Embryonic facial prominence (tissue), 1 donor: ENCODE data around the gene HSD11B1.

Experiments
- DNase-seq: peaks from one replicate; pipeline ENCODE4 v3.0.0-alpha.2; 2016; ENCODE audit errors: extremely low spot score

HSD11B1 gene

GRCh38 chr1:209755926-209756614, 51.4 kb downstream of the HSD11B1 start, which contains the start of gene TRAF3IP3:
Gene TRAF3IP3, plus strand, starts transcription at chr1:209756053. Its CDS starts 3,987 bp downstream, at chr1:209760040.
- DNase-seq, result no peak

DNA sequence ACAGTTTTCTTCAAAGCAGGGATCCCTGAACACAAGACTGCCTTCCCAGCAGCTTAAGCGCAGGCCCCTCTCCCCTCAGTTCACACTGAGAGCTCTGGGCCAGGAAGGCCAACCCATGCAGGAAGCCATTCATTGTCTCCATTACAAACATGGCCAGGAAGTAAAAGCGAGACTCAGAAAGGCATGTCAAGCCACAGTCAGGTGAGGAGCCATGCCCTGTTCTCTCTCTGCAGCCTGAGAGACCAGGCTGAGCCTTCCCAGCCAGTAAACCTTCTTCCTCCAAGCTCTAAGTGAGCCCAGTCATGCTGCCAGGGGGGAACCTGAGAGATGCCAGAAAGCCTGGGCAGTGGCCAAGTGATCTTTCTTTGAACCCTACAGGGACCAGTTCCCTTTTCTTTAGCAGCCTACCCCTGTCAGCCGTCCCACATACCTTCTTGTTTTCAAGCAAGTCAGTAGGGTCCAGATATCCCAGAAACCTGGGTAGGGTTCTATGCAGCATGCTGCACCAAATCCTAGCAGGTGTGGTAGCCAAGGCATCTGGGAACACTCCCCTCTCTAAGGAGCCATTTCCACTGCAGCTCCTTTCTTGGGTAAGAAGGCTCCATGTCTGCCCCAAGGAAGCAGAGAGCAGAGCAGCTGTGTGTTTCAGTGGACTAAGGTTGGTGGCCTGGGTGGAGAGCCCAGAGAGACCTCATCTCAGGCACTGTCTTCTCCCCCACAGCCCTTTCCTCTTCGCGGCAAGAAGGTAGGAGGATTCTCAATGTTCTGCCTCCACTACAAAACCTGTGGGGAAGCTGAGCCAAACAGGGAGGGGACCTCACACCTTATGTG, 52.2 kb downstream of the HSD11B1 start:
- DNase-seq, result no peak

GRCh38 chr1:209758400-209758799, 53.8 kb downstream of the HSD11B1 start:
- no peak for DNase-seq

DNA sequence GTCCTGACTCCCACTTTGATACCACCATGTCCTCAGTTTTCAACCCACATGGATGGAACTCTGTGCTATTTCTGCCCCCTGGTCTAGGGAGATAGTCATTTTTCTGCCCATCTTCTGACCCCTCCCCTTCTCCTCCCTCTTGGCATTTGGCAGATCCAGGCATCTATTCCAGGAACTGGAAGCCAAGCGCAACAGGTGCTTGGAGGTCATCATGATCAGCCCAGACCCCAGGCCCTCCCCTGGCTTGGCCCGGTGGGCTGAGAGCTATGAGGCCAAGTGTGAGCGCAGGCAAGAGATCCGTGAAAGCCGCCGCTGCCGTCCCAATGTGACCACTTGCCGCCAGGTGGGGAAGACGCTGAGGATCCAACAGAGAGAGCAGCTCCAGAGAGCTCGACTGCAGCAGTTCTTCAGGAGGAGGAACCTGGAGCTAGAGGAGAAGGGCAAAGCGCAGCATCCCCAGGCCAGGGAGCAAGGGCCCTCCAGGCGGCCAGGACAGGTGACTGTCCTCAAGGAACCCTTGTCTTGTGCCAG, 55.2 kb downstream of the HSD11B1 start:
- no peak for DNase-seq

DNA sequence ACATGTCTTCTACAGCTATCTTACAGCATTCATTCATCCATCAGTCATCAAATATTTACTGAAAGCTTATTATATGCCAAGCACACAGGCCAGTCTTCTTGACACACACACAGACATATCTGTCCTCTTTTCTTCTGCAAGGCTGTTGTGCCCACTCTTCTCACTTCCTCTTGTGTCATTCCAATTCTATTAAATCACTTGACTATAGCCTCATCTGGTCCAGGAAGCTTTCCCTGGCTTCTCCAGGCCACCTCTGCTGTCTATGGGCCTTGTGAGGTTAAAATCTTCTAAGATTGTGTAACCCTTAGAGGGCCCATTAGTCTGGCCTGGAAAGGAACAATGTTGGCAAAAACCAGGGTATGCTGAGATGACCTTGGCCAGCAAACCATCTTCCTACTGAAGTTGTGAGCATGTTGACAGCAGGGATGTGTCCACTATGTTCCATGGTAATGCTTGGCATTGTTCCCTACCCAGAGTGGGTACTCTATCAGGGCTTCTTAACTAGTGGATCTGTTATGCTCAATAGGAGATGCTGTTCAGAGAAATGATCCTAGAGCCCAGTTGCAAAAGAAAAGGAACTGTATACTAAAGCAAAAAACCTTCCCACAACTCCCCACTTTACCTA, 56.5 kb downstream of the HSD11B1 start:
- no peak for DNase-seq

GRCh38 chr1:209766051-209766450, 61.4 kb downstream of the HSD11B1 start:
- DNase-seq, result no peak

DNA sequence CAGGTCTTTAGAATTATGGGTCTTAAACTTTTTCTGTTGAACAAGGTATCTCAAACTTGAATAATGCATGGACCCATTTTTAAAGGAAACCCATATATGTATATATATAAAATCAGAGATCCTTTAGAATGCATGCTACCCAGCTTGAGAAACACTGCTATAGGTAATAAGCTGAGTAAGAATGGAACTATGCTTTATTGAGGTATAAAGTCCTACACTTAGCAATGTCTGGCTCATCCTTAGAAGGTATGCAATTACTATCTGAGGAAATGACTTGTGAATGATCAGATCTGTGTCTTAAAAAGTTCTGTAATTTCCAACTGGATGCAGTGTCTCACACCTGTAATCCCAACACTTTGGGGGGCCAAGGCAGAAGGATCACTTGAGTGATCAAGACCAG, 62.5 kb downstream of the HSD11B1 start:
- DNase-seq, result no peak

GRCh38 chr1:209767706-209768105, 63.1 kb downstream of the HSD11B1 start:
- DNase-seq, result no peak

GRCh38 chr1:209768354-209768774, 63.7 kb downstream of the HSD11B1 start:
- DNase-seq, result no peak

DNA sequence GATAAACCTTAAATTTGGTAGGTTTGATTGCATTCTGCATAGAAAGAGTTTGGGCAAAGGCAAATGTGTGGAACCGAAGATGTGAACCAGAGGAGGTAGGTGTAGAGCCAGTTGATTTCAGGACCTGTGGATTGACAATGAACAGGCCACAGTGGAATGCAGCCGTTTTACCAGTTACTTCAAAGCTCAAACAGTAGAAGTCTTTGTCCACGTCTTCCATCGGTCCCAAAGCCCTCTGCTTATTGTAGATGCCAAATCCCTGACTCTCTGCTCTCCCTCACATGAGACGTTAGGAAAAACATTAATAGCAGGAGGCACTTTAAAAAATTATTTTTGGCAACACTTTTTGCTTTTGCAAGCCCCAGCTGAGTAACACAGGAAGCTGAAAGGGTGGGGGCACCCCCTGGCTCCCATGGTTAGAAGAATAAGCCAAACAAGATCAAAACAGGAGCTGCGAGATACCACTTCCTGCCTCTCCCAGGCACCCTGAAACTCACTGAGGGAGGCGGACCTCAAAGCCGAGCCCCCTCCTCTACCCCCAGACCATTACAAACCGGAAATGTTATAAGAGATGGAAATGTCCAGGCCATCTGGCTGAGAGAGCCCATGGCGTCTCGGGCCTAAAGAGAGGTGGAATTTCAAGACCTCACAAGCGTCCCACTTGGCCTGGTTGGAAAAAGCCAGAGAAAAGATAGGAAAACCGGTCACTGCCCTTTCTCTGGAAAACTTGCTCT, 64.7 kb downstream of the HSD11B1 start:
- no peak for DNase-seq

- no peak for DNase-seq
Measured at GRCh38 chr1:209769971-209770370, 65.3 kb downstream of the HSD11B1 start.

DNA sequence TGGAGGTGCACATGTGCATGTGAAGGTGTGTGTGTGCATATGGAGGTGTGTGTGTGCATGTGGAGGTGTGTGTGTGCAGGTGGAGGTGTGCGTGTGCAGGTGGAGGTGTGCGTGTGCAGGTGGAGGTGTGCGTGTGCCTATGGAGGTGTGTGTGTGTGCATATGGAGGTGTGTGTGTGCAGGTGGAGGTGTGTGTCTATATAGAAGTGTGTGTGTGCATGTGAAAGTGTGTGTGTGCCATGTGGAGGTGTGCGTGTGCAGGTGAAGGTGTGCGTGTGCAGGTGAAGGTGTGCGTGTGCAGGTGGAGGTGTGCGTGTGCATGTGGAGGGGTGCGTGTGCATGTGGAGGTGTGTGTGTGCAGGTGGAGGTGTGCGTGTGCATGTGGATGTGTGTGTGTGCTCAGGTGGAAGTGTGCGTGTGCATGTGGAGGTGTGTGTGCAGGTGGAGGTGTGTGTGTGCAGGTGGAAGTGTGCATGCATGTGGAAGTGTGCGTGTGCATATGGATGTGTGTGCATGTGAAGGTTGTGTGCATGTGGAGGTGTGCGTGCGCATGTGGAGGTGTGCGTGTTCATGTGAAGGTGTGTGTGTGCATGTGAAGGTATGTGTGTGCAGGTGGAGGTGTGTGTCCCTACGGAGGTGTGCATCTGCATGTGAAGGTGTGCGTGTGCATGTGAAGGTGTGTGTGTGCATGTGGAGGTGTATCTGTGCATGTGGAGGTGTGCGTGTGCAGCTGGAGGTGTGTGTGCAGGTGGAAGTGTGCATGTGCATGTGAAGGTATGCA, 66.2 kb downstream of the HSD11B1 start:
- DNase-seq, result no peak

DNA sequence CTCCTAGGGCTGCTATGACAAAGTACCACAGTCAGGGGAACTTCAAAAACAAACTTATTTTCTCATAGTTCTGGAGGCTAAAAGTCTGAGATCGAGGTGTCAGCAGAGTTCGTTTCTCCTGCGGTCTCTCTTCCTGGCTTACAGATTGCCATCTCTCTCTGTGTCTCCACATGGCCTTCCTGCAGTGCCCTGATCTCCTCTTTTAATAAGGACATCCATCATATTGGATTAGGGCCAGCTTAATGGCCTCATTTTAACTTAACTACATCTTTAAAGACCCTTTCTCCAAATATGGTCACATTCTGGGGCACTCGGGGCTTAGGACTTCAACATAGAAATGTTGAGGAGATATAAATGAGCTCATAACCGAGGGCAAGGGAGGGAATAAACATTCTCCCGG, 67.5 kb downstream of the HSD11B1 start:
- no peak for DNase-seq

GRCh38 chr1:209774592-209774991, 69.9 kb downstream of the HSD11B1 start:
- DNase-seq, result no peak

DNA sequence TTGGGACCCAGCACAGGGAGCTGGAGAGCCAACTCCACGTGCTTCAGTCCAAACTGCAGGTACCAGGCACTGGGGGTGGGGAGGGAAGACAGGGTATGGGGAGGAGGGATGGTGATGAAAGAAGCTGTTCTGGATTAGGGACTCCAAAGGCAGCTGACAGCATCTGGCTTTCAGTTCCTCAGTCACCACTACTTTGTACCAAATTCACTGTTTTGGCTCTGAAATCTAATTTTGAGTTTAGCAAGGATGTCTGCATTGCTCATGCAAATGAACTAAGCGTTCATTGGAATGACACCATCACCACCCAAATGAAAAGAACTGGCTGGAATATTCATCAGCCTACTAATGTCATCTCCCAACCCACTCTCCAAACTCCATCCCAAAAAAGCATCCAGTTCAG, 71.0 kb downstream of the HSD11B1 start:
- DNase-seq, result no peak

GRCh38 chr1:209777587-209777986, 72.9 kb downstream of the HSD11B1 start:
- no peak for DNase-seq

DNA sequence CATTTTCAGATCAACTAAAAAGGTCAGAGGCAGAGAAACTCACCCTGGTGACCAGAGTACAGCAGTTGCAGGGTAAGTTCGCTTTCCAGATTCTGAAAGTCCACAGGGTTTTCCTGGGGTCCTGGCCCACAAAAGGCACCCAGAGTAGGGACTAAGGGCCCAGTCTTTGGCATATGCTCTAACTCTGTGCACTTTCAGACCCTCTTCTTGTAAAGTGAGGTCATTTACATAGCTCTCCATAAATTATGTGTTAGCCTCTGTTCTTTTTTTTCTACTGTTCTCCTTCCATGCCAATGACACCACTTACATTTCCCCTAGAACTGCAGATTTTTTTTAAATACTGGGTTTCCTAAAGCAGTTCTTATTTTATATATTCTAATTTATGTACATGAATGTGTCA, 73.5 kb downstream of the HSD11B1 start:
- DNase-seq, result no peak

GRCh38 chr1:209780268-209780667, 75.6 kb downstream of the HSD11B1 start:
- no peak for DNase-seq

- no peak for DNase-seq
Measured at GRCh38 chr1:209783386-209783785, 78.7 kb downstream of the HSD11B1 start.
